GM23338 (cell line): ENCODE data around the gene DNAH8. TPM values are rescaled to one million over a fixed set of nuclear protein-coding genes. Genes with fewer than 3 reads are reported as not detected.

Source experiments
- ATAC-seq: fragments of 200-7000 bp; cut with Tn5 transposase; 3 replicates; pipeline ENCODE4 v1.9.1; 2020
- DNase-seq: peaks from one replicate; pipeline ENCODE4 v3.0.0-alpha.2; 2015; ENCODE audit warnings: low spot score
- H2AFZ ChIP-seq: fragments of 200-600 bp; sonication (generic); 2 replicates; pipeline ENCODE4 v1.8.0; 2016; ENCODE audit warnings: antibody characterized with exemption, mild to moderate bottlenecking, moderate library complexity
- H3F3A ChIP-seq: fragments of 200-600 bp; sonication (generic); replicated peaks from 2 replicates; pipeline ENCODE4 v1.8.0; 2017; ENCODE audit warnings: antibody characterized with exemption, mixed run types, low read depth
- H3K27ac ChIP-seq: fragments of 200-600 bp; sonication (generic); 2 replicates; pipeline ENCODE4 v1.6.1; 2016; ENCODE audit warnings: low read depth
- H3K27me3 ChIP-seq: fragments of 200-600 bp; sonication (generic); 2 replicates; pipeline ENCODE4 v1.8.0; 2016; ENCODE audit warnings: mild to moderate bottlenecking, mixed run types, moderate library complexity; ENCODE audit not compliant: insufficient read depth
- H3K36me3 ChIP-seq: fragments of 200-600 bp; sonication (generic); 2 replicates; pipeline ENCODE4 v1.8.0; 2016; ENCODE audit warnings: mild to moderate bottlenecking; ENCODE audit not compliant: insufficient read depth
- H3K4me1 ChIP-seq: fragments of 200-600 bp; sonication (generic); 2 replicates; pipeline ENCODE4 v1.8.0; 2016; ENCODE audit warnings: mild to moderate bottlenecking, moderate library complexity; ENCODE audit not compliant: insufficient read depth
- H3K4me2 ChIP-seq: fragments of 200-600 bp; sonication (generic); 2 replicates; pipeline ENCODE4 v1.7.1; 2017; ENCODE audit warnings: mixed run types
- H3K4me3 ChIP-seq: fragments of 200-600 bp; sonication (generic); 2 replicates; pipeline ENCODE4 v1.6.1; 2016; ENCODE audit warnings: mixed run types
- H3K79me2 ChIP-seq: fragments of 200-600 bp; sonication (generic); replicated peaks from 2 replicates; pipeline ENCODE4 v1.8.0; 2017; ENCODE audit warnings: mild to moderate bottlenecking; ENCODE audit not compliant: insufficient read depth
- H3K9me2 ChIP-seq: fragments of 200-600 bp; sonication (generic); 2 replicates; pipeline ENCODE4 v1.8.0; 2017; ENCODE audit not compliant: insufficient read depth
- H4K20me1 ChIP-seq: fragments of 200-600 bp; sonication (generic); replicated peaks from 2 replicates; pipeline ENCODE4 v1.8.0; 2017; ENCODE audit warnings: mild to moderate bottlenecking; ENCODE audit not compliant: insufficient read depth
- H3K27ac Mint-ChIP-seq: 2 replicates; pipeline ENCODE4 v1.8.0; 2020; ENCODE audit warnings: inconsistent platforms, mild to moderate bottlenecking, moderate library complexity, mixed read lengths
- H3K27me3 Mint-ChIP-seq: 3 replicates; pipeline ENCODE4 v1.8.0; 2022; ENCODE audit warnings: low read depth, mild to moderate bottlenecking, moderate library complexity, mixed read lengths, inconsistent platforms; ENCODE audit not compliant: insufficient read depth, poor library complexity
- H3K36me3 Mint-ChIP-seq: 3 replicates; pipeline ENCODE4 v1.8.0; 2021; ENCODE audit warnings: low read depth, mild to moderate bottlenecking, inconsistent platforms, moderate library complexity, mixed read lengths
- H3K4me1 Mint-ChIP-seq: 3 replicates; pipeline ENCODE4 v1.8.0; 2020; ENCODE audit warnings: mild to moderate bottlenecking, inconsistent platforms, mixed read lengths
- H3K4me3 Mint-ChIP-seq: 3 replicates; pipeline ENCODE4 v1.8.0; 2021; ENCODE audit warnings: moderate library complexity, mild to moderate bottlenecking, inconsistent platforms, mixed read lengths
- H3K9me3 Mint-ChIP-seq: 3 replicates; pipeline ENCODE4 v1.8.0; 2020; ENCODE audit warnings: moderate library complexity, mild to moderate bottlenecking, inconsistent platforms, mixed read lengths
- CREB1 ChIP-seq: fragments of 250-450 bp; sonication (Bioruptor Pico); IDR thresholded peaks from 2 replicates; pipeline ENCODE4 v1.5.0; 2020; ENCODE audit warnings: low read depth, mild to moderate bottlenecking, moderate library complexity
- CTCF ChIP-seq, 2 experiments: fragments of 200-600 bp in 1 of 2; sonication (generic) in 1 of 2; conservative IDR thresholded peaks; 2 replicates each; pipeline versions ENCODE4 v1.5.1 to v1.6.1; 2016 to 2017; ENCODE audit warnings: antibody characterized with exemption in 2 of 2, low read depth in 2 of 2, mild to moderate bottlenecking in 2 of 2, moderate library complexity in 1 of 2
- EZH2 ChIP-seq: fragments of 200-600 bp; sonication (generic); IDR thresholded peaks from one replicate; pipeline ENCODE4 v1.8.0; 2017; ENCODE audit warnings: antibody characterized with exemption, mild to moderate bottlenecking, low read depth; ENCODE audit not compliant: unreplicated experiment
- NANOG ChIP-seq: IDR thresholded peaks from 2 replicates; pipeline ENCODE4 v1.6.1; 2016; ENCODE audit warnings: antibody characterized with exemption, borderline replicate concordance
- REST ChIP-seq: IDR thresholded peaks from one replicate; pipeline ENCODE4 v1.6.1; 2018; ENCODE audit warnings: antibody characterized with exemption; ENCODE audit not compliant: unreplicated experiment
- ZNF331 ChIP-seq: fragments of 250-450 bp; sonication (Bioruptor Pico); IDR thresholded peaks from 2 replicates; pipeline ENCODE4 v1.5.0; 2020; ENCODE audit warnings: low read depth, mild to moderate bottlenecking, moderate library complexity
- polyA plus RNA-seq: library from polyadenylated mRNA; unstranded; fragments of >200 nt; fragmentation: Nextera tagmentation; extraction: Ambion mirVana; gene quantifications from 2 replicates; pipeline ENCODE4 v1.2.1, GENCODE V29; 2016
- total RNA-seq: library from RNA; depleted of rRNA; stranded (reverse); fragments of >200 nt; shearing (Covaris generic); gene quantifications from 2 replicates; pipeline ENCODE4 v1.2.3, GENCODE V29; 2014

DNAH8 gene
- total and polyA plus RNA-seq, 2 experiments from 2014 or later = 0.02 TPM; not detected in 1

DNA sequence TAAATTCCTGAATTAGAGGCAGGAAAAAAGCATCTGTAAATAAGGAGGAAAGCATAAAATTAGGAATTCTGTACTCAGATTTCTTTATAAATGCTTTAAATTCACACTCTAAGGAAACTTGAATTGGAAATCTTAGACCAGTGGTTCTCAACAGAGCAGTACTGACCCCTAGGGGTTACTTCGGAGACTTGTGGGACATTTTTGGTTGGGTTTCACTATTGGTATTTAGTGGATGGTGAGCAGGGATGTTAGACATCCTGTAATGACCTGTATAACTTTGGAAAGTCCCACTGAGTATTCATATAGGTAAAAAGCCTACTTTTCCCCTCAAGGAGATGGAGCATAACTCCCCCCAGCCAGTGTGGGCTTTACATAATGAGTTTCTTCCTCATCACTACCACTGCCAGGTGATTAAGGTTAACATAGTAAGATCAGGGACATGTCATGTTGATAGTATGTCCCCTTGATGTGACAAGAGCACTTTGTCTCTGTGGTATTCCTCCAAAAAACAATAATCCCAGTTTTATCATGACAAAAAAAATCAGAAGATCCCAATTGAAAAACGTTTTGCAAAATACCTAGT is 43.1 kb upstream of the DNAH8 start:
- peaks cover 19% of the 10 kb centered on the region for H3K36me3 Mint-ChIP-seq
- no peaks in the 10 kb centered on the region; the same call in 2 of the 3 replicates for H3K4me1 Mint-ChIP-seq
- Histone ChIP-seq H3K4me1 (no peaks in the 10 kb centered on the region), H3K79me2 (no peaks in the 10 kb centered on the region), H3K4me2 (no peak overlapping the region), H3F3A (no peaks in the 10 kb centered on the region; the same call in 1 of the 2 replicates), H3K27me3 (no peaks in the 10 kb centered on the region), H3K36me3 (peaks cover 6% of the 10 kb centered on the region), H3K4me3 (no peak overlapping the region), H3K27ac (no peak overlapping the region), H4K20me1 (0 out of 2 replicates have a peak, but pooled peaks cover 8% of the 10 kb centered on the region), H3K9me2 (no peaks in the 10 kb centered on the region), H2AFZ (no peak overlapping the region)
- ATAC-seq (peak; percentile 87), DNase-seq (peak; percentile 82)
- H3K27me3 Mint-ChIP-seq = no peaks in the 10 kb centered on the region
- no peak overlapping the region for H3K27ac Mint-ChIP-seq
- peaks cover 3% of the 10 kb centered on the region; the same call in 2 of the 3 replicates for H3K9me3 Mint-ChIP-seq
- H3K4me3 Mint-ChIP-seq = no peak overlapping the region
- peak; percentile 77 to 86 for TF ChIP-seq CTCF (conservative IDR thresholded peaks at IDR 0.05; ENCODE audit: low read depth in 2 of 2)
- no peak for TF ChIP-seq NANOG

- peaks cover 16% of the 10 kb centered on the region; the same call in 1 of the 2 replicates for H4K20me1 ChIP-seq
- H3K27me3 ChIP-seq = no peaks in the 10 kb centered on the region
- no peaks in the 10 kb centered on the region for H3K27me3 Mint-ChIP-seq
- no peak overlapping the region for H3K4me2 ChIP-seq
- H3K4me1 Mint-ChIP-seq = no peaks in the 10 kb centered on the region; the same call in 2 of the 3 replicates
- H3K27ac Mint-ChIP-seq = no peak overlapping the region
- no peak for ATAC-seq
- peaks cover 30% of the 10 kb centered on the region for H3K36me3 Mint-ChIP-seq
- no peaks in the 10 kb centered on the region for H3K9me3 Mint-ChIP-seq
- H3K4me3 Mint-ChIP-seq = no peak overlapping the region
- no peak overlapping the region for H3K4me3 ChIP-seq
- no peaks in the 10 kb centered on the region for H3K9me2 ChIP-seq
- H3K36me3 ChIP-seq = peaks cover 8% of the 10 kb centered on the region
- no peak overlapping the region for H2AFZ ChIP-seq
- H3K79me2 ChIP-seq = no peaks in the 10 kb centered on the region
- TF ChIP-seq ZNF331 (CRISPR knock-in tag) = no peak
- TF ChIP-seq EZH2 = no peak
- no peak for TF ChIP-seq CREB1
- no peak for TF ChIP-seq REST
- no peaks in the 10 kb centered on the region for H3K4me1 ChIP-seq
- DNase-seq = no peak
- H3K27ac ChIP-seq = no peak overlapping the region
- H3F3A ChIP-seq = no peaks in the 10 kb centered on the region; the same call in 1 of the 2 replicates
These were observed 41.5 kb upstream of the DNAH8 start for GRCh38 chr6:38673397-38674165.
